ENCODE results near the gene IQSEC2.

DNA sequence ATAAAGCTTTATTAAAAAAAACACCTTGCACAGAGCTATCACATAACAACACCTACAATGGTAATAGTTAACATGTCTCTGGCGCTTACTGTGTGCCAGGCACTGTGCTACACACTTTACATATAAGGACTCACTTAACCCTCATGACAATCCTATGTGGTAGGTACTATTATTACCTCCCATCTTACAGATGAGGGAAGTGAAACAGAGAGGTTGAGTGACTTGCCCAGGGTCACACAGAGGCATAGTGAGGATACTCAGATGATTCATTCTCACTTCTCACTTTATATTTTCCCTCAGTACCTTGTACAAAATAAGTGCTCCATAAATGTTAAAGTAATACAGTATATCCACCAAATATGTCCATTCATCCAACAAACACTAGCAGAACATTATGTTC, 43.4 kb upstream of the IQSEC2 start:
- TF ChIP-seq CEBPB (IDR thresholded peaks at IDR 0.05; ENCODE audit: borderline replicate concordance, low read depth, low read length) (no peak), ZIK1 (CRISPR knock-in tag; IDR thresholded peaks at IDR 0.05; ENCODE audit: borderline replicate concordance, low read depth) (no peak), FOXJ3 (CRISPR knock-in tag; IDR thresholded peaks at IDR 0.05; ENCODE audit: borderline replicate concordance) (no peak), RELA (CRISPR knock-in tag; IDR thresholded peaks at IDR 0.05) (no peak), ZNF552 (CRISPR knock-in tag; IDR thresholded peaks at IDR 0.05; ENCODE audit: borderline replicate concordance) (no peak)
- TF ChIP-seq, protein P1, sequence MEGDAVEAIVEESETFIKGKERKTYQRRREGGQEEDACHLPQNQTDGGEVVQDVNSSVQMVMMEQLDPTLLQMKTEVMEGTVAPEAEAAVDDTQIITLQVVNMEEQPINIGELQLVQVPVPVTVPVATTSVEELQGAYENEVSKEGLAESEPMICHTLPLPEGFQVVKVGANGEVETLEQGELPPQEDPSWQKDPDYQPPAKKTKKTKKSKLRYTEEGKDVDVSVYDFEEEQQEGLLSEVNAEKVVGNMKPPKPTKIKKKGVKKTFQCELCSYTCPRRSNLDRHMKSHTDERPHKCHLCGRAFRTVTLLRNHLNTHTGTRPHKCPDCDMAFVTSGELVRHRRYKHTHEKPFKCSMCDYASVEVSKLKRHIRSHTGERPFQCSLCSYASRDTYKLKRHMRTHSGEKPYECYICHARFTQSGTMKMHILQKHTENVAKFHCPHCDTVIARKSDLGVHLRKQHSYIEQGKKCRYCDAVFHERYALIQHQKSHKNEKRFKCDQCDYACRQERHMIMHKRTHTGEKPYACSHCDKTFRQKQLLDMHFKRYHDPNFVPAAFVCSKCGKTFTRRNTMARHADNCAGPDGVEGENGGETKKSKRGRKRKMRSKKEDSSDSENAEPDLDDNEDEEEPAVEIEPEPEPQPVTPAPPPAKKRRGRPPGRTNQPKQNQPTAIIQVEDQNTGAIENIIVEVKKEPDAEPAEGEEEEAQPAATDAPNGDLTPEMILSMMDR (CRISPR knock-in tag; IDR thresholded peaks at IDR 0.05) = no peak
